ENCODE results near the gene CATSPER4.

The CATSPER4 gene

GRCh38 chr1:26190373-26190987 lies at the start of gene CATSPER4:
CATSPER4 (plus strand) TSS chr1:26190602; CDS start chr1:26190628, 26 bp downstream.
- DNase-seq (ENCODE audit: low spot score) = no peak
- no peak for TF ChIP-seq CTCF (IDR thresholded peaks at IDR 0.05; ENCODE audit: borderline replicate concordance, control extremely low read depth, extremely low read depth, insufficient read depth, missing control alignments)
- in situ Hi-C loops (cut with MboI; ENCODE audit: low sequenced_read_pairs, unreplicated experiment) = no loop called here

GRCh38 chr1:26142159-26142558 lies 48.2 kb upstream of the CATSPER4 start:
- in situ Hi-C loops (cut with MboI; ENCODE audit: low sequenced_read_pairs, unreplicated experiment) = no loop called here
- no peak for TF ChIP-seq CTCF (IDR thresholded peaks at IDR 0.05; ENCODE audit: borderline replicate concordance, control extremely low read depth, extremely low read depth, insufficient read depth, missing control alignments)
- DNase-seq (ENCODE audit: low spot score) = no peak

GRCh38 chr1:26145041-26145959 lies 45.1 kb upstream of the CATSPER4 start:
- DNase-seq (ENCODE audit: low spot score) = peak; percentile 80
- TF ChIP-seq CTCF (IDR thresholded peaks at IDR 0.05; ENCODE audit: borderline replicate concordance, control extremely low read depth, extremely low read depth, insufficient read depth, missing control alignments) = peak; percentile 47
- in situ Hi-C loops (cut with MboI; ENCODE audit: low sequenced_read_pairs, unreplicated experiment) = loop anchor here (5.0 kb wide), 1 partner anchor 38 kb away; no protein-coding TSS in a partner anchor

- no peak for DNase-seq (ENCODE audit: low spot score)
- in situ Hi-C loops (cut with MboI; ENCODE audit: low sequenced_read_pairs, unreplicated experiment) = loop anchor here (5.0 kb wide), 1 partner anchor 39 kb away; no protein-coding TSS in a partner anchor
- no peak for TF ChIP-seq CTCF (IDR thresholded peaks at IDR 0.05; ENCODE audit: borderline replicate concordance, control extremely low read depth, extremely low read depth, insufficient read depth, missing control alignments)
These were observed 44.5 kb upstream of the CATSPER4 start for GRCh38 chr1:26145960-26146294.

- TF ChIP-seq CTCF (IDR thresholded peaks at IDR 0.05; ENCODE audit: borderline replicate concordance, control extremely low read depth, extremely low read depth, insufficient read depth, missing control alignments) = no peak
- no peak for DNase-seq (ENCODE audit: low spot score)
- in situ Hi-C loops (cut with MboI; ENCODE audit: low sequenced_read_pairs, unreplicated experiment) = loop anchor here (5.0 kb wide), 1 partner anchor 42 kb away; no protein-coding TSS in a partner anchor
These were observed 41.5 kb upstream of the CATSPER4 start for GRCh38 chr1:26148887-26149286.

GRCh38 chr1:26153966-26154532 lies 36.4 kb upstream of the CATSPER4 start:
- in situ Hi-C loops (cut with MboI; ENCODE audit: low sequenced_read_pairs, unreplicated experiment) = no loop called here
- TF ChIP-seq CTCF (IDR thresholded peaks at IDR 0.05; ENCODE audit: borderline replicate concordance, control extremely low read depth, extremely low read depth, insufficient read depth, missing control alignments) = no peak
- DNase-seq (ENCODE audit: low spot score) = no peak

All from GM13976 (cell line).